ENCODE results near the gene TMCC3.

- TF ChIP-seq CTCF (IDR thresholded peaks at IDR 0.05) (no peak), ZFX (IDR thresholded peaks at IDR 0.05; ENCODE audit: borderline replicate concordance) (no peak)
Observed at GRCh38 chr12:94623161-94623920, 27.0 kb downstream of the TMCC3 start.

Data from 22Rv1 (cell line).